Measurements from ENCODE around the gene FLT3. TPM values are rescaled to one million over a fixed set of nuclear protein-coding genes. Genes with fewer than 3 reads are reported as not detected.

Gene FLT3
- not detected in 2 replicates for total RNA-seq

DNA sequence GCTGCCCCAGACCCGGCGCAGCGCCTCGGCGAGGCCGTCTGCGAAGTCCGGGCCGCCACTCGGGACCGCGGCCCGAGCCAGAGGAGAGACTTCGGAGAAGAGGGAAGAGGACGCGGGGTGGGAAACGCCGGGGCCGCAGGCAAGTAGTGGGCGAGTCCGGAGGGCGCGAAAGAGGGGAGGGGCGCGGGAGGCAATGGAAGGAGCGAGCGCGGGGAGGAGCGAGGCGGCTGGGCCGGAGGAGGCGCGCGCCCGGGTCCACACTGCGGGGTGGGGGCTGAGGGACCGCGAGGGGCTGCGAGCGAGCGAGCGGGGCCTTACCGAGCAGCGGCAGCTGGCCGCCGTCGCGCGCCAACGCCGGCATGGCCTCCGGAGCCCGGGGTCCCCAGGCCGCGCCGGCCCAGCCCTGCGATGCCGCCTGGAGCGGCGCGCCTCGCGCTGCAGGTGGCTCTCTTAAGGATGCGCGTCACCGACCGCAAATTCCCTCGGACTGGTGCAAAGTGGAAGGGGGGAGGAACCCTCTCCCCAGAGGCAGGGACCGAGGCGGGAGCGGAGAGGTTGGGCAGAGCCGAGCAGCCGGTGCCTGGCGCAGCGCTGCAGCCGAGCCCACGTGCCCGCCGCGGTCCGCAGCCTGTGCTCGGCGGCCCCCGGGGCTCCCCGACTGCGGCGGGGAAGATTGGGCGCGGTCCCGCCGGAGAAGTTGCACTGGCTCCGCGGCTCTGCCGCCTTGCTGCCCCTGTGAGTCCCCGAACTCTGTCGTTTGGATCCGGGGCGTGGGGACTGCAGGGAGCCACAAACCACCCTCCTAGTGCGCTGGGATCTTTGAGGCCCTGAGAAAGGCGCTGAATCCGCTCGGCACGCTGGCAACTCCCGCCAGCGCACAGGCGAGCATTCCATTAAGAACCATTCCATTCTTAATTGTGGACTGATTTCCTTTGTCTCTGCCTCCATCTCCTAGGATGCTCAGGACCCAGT is at the start of gene FLT3:
Gene FLT3 (minus strand): TSS at position 427 of the 972 bp plus-strand sequence. CDS start 66 bp downstream, at position 361.

DNA sequence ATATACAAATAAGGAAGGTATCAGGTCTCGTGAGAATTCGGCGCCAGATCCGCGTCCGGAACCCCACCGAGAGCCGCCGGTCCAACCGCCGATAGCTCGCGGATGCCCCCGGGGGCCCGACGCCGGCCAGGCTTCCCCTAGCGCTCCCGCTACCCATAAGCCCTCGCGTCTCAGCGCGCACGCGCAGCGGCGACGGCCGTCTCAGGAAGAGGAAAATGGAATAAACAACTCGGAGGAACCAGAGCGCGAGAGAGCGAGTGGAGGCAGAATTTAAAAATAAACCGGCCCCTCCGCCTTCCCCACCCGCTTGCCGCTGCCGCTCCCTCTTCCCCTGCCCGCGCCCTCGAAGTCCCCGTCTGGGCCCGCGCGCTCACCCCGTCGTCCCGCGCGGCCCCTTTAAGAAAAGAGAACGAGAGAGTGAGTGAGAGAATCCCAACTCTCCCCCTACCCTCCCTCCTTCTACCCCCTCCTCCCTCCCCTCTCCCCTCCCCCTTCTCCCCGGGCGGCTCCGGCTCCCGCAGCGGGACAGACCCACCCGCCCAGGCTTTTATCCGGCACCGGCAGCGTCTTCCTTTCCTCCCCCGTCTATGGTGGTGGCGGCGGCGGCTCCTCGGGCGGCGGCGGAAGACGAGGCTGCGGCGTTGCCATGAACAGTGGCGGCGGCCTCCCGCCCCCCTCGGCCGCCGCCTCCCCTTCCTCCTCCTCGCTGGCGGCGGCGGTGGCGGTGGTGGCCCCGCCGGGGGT is 37.8 kb upstream of the FLT3 start, which contains the start of gene PAN3:
Gene PAN3 (plus strand): TSS at position 534 of the 744 bp plus-strand sequence. CDS start 113 bp downstream, at position 647.

DNA sequence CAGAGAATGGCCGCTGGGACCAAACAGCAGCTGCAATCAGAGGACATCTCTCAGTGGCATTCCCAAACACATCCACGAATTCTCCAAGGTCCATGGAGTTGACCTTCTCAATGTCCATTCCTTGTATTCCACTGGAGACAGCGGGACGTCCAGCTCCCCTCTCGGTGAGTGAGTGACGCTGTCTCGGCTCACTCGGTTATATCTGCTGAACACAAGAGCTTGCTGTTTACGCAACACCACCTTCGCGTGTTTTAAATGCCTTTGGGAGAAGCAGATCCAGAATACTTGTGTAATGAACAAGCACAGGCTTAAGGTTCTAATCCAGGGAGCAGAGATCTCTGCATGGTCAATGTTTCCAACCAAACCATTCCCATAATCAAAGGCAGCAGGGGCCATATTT is 111.9 kb downstream of the FLT3 start, which contains the start of gene URAD:
Gene URAD (minus strand): TSS at position 174 of the 400 bp plus-strand sequence. CDS start 56 bp downstream, at position 118.

DNA sequence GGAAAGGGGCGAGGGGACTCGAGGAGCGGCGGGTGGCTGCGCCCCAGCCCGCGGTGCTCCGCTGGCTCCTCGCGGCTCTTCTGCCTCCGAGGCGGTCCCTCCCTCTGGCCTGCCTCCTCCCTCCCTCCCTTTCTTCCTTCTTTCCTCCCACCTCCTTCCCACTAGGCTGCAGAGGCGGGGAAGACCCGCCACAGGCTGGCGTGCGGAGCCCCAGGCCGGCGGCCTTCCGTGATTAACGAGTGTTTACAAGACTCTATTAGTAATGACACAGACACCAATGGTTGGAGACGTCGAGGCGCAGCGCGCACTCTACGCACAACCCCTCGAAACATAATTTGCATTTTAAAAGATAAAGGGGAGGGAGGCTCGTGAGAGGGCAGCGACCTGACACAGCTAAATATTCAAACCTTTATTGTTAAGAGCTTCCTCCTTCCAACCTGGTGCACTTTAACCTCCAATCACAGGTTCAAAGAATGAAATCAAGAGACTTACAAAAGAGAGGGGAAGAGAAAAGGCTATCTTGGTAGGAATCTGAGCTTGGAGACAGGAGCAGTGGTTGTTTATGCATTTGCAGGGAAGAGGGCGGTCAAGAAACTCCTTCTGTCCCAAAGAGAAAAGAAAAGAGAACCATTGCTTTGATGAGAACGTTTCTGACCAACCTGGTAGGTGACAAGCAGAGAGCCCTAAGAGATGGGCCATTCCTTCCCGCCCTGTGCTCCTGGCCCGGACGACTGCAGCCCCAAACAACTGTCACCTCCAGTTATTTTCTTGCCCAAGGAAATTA is 131.1 kb downstream of the FLT3 start, which contains the start of gene CDX2:
Gene CDX2 (minus strand): TSS at position 234 of the 784 bp plus-strand sequence. CDS start 309 bp downstream, outside the sequence.

Other genes with a start within 250 kb of the FLT3 start
- gene PDX1, start 180.6 kb downstream of the FLT3 start, total RNA-seq = not detected in 2 replicates
- not detected in 2 replicates for gene CDX2, start 131.3 kb downstream of the FLT3 start, total RNA-seq
- gene URAD, start 111.9 kb downstream of the FLT3 start, total RNA-seq = not detected in 2 replicates
- gene PAN3, start 38.0 kb upstream of the FLT3 start, total RNA-seq = 11.0 and 14.1 TPM in 2 replicates